OCI-LY3 (cell line): Measurements from ENCODE around the gene LRPAP1.
"Not testable (repeated sequence)": the region's sequence is repeated elsewhere in the genome, so short reads cannot be mapped to it uniquely, and the experiment has no call there.

Source experiments
- H2AFZ ChIP-seq: fragments of 200-600, 300-600 bp; shearing (Covaris generic); 2 replicates; pipeline ENCODE4 v1.6.0; 2014; ENCODE audit warnings: antibody characterized with exemption, low read depth, low read length
- H3K27ac ChIP-seq: fragments of 200-600, 300-600 bp; sonication (generic); 2 replicates; pipeline ENCODE4 v1.5.1; 2014; ENCODE audit warnings: mild to moderate bottlenecking, low read length, moderate library complexity, mixed read lengths
- H3K27me3 ChIP-seq: fragments of 200-600, 300-600 bp; sonication (generic); 2 replicates; pipeline ENCODE4 v1.6.1; 2014; ENCODE audit warnings: low read depth, low read length, mixed read lengths
- H3K36me3 ChIP-seq: fragments of 200-600, 300-600 bp; sonication (generic); replicated peaks from 2 replicates; pipeline ENCODE3; 2014; ENCODE audit warnings: low read depth, low read length, mixed read lengths
- H3K4me1 ChIP-seq: fragments of 300-600, 200-600 bp; sonication (generic); 2 replicates; pipeline ENCODE4 v1.6.1; 2014; ENCODE audit warnings: low read length, mixed read lengths
- H3K4me2 ChIP-seq: fragments of 200-600, 300-600 bp; sonication (generic); 2 replicates; pipeline ENCODE4 v1.6.1; 2014; ENCODE audit warnings: low read length, mixed read lengths
- H3K4me3 ChIP-seq: fragments of 300-600, 200-600 bp; sonication (generic); 2 replicates; pipeline ENCODE4 v1.5.1; 2014; ENCODE audit warnings: antibody characterized with exemption, mild to moderate bottlenecking, low read length, moderate library complexity
- H3K79me2 ChIP-seq: fragments of 300-600, 200-600 bp; shearing (Covaris generic); 2 replicates; pipeline ENCODE4 v1.6.1; 2014; ENCODE audit warnings: mild to moderate bottlenecking, low read length, mixed read lengths
- H3K9ac ChIP-seq: fragments of 300-600, 200-600 bp; shearing (Covaris generic); 2 replicates; pipeline ENCODE4 v1.6.0; 2014; ENCODE audit warnings: mild to moderate bottlenecking, low read length, moderate library complexity
- H3K9me3 ChIP-seq: fragments of 200-600, 300-600 bp; shearing (Covaris generic); 2 replicates; pipeline ENCODE4 v1.6.1; 2014; ENCODE audit warnings: low read length, mixed read lengths; ENCODE audit not compliant: insufficient read depth
- H4K20me1 ChIP-seq: fragments of 200-600, 300-600 bp; sonication (generic); 2 replicates; pipeline ENCODE4 v1.6.1; 2016; ENCODE audit warnings: low read length, mixed read lengths; ENCODE audit not compliant: insufficient read depth
- CTCF ChIP-seq: fragments of 200-600, 300-600 bp; sonication (generic); IDR thresholded peaks from 2 replicates; pipeline ENCODE4 v1.5.1; 2014; ENCODE audit warnings: antibody characterized with exemption, low read length, low read depth
- EZH2phosphoT487 ChIP-seq: fragments of 200-600 bp; shearing (Covaris generic); IDR thresholded peaks from 2 replicates; pipeline ENCODE4 v1.6.1; 2018; ENCODE audit warnings: antibody characterized with exemption, mixed run types, low read depth

Gene LRPAP1

GRCh38 chr4:3462321-3462789 is 69.9 kb downstream of the LRPAP1 start:
- no peaks in the 10 kb centered on the region for H3K36me3 ChIP-seq
- peaks cover 14% of the 10 kb centered on the region for H3K27me3 ChIP-seq
- H3K79me2 ChIP-seq: no peaks in the 10 kb centered on the region

GRCh38 chr4:3461515-3462291 is 70.5 kb downstream of the LRPAP1 start:
- Histone ChIP-seq H3K9ac (no peak overlapping the region), H3K27ac (no peak overlapping the region), H3K36me3 (no peaks in the 10 kb centered on the region), H3K4me1 (no peaks in the 10 kb centered on the region), H3K4me3 (no peak overlapping the region), H3K27me3 (peaks cover 14% of the 10 kb centered on the region), H3K79me2 (no peaks in the 10 kb centered on the region), H3K4me2 (no peak overlapping the region), H4K20me1 (no peaks in the 10 kb centered on the region), H2AFZ (no peak overlapping the region), H3K9me3 (no peaks in the 10 kb centered on the region)
- TF ChIP-seq EZH2phosphoT487 (no peak), CTCF (no peak)

More at GRCh38 chr4:3462321-3462789, 69.9 kb downstream of the LRPAP1 start:
- H3K4me1 ChIP-seq: no peaks in the 10 kb centered on the region
- H3K4me2 ChIP-seq: no peak overlapping the region
- no peak overlapping the region for H3K4me3 ChIP-seq
- no peak overlapping the region for H2AFZ ChIP-seq
- H3K9me3 ChIP-seq: no peaks in the 10 kb centered on the region
- H3K27ac ChIP-seq: no peak overlapping the region
- no peaks in the 10 kb centered on the region for H4K20me1 ChIP-seq
- TF ChIP-seq EZH2phosphoT487 (no peak), CTCF (no peak)
- H3K9ac ChIP-seq: no peak overlapping the region

- no peak for TF ChIP-seq EZH2phosphoT487
- no peak for TF ChIP-seq CTCF
- H3K9ac ChIP-seq: no peak overlapping the region
- no peak overlapping the region for H3K4me2 ChIP-seq
- no peaks in the 10 kb centered on the region for H3K9me3 ChIP-seq
- no peak overlapping the region for H2AFZ ChIP-seq
- H3K79me2 ChIP-seq: no peaks in the 10 kb centered on the region
- H3K36me3 ChIP-seq: no peaks in the 10 kb centered on the region
- no peaks in the 10 kb centered on the region for H4K20me1 ChIP-seq
- H3K4me3 ChIP-seq: no peak overlapping the region
- H3K4me1 ChIP-seq: no peaks in the 10 kb centered on the region
- peaks cover 14% of the 10 kb centered on the region for H3K27me3 ChIP-seq
- no peak overlapping the region for H3K27ac ChIP-seq
These were observed 71.3 kb downstream of the LRPAP1 start for GRCh38 chr4:3460926-3461325.

- H2AFZ ChIP-seq, H3K9me3 ChIP-seq, H3K79me2 ChIP-seq, H3K27ac ChIP-seq, H3K4me2 ChIP-seq, H3K4me3 ChIP-seq, H4K20me1 ChIP-seq, H3K36me3 ChIP-seq, H3K9ac ChIP-seq, H3K4me1 ChIP-seq: not testable (repeated sequence)
- H3K27me3 ChIP-seq: peaks cover 19% of the 10 kb centered on the region
These were observed 73.1 kb downstream of the LRPAP1 start for GRCh38 chr4:3459156-3459555.
